SIG-M5 (cell line): ENCODE data around the gene ASTN1.

Experiments used
- DNase-seq: peaks from one replicate; lab custom pipeline; 2025; lab: John Stamatoyannopoulos, UW

ASTN1 gene

DNA sequence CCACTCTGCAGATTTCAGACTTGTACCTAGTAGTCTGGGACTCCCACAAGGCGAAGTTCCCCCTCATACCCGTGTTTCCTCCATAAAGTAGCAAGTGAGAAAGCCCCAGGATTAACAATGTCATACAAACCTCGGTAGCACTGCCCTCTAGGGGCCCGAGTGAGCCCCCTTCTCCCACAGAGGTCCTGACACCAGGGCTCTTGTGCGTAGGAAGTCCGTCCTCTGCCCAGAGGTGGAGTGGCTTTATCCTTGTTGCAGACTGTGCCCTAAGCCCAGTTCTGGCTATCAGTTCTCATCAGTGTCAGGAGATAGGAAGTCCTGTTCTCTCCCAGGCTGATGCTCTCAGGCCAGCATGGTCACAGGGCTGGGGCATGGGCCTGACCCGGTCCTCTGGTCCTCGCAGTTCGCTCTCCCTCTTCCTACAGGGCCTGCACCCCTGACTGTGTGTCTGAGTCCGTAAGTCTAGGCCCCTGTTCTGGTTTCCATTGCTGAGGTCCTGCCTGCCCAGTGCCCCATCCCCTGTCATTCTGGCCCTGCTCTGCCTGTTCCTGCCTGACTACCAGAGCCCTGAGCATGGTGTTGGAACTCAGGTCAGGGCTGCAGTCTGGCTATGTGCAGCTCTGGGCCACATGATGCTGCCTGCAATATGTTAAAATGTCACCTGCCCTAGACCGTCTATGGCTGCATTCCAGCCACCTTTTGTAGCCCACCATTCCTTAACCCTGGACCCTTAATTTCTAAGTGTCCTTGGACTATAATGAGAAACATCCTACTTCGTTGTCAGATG lies 285.6 kb downstream of the ASTN1 start:
- DNase-seq: no peak

DNA sequence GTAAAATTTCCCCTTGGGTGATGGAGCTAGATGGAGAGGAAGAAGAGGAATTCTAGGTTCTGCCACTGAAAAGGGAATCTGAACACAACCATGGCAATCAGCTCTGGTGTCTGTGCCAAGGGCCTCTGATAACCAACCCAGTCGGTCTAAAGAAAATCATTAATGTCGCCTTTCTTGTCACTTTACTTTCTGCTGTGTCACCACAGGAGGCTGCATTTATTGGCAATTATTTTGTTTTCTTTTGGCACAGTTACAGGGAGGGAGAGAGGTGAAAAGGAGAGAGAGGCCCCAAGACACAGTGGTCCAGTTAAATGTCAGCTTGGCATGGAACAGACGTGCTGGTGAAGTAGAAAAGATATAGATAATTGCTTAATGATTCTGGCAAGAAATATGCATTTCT lies 287.0 kb downstream of the ASTN1 start:
- DNase-seq: no peak

DNA sequence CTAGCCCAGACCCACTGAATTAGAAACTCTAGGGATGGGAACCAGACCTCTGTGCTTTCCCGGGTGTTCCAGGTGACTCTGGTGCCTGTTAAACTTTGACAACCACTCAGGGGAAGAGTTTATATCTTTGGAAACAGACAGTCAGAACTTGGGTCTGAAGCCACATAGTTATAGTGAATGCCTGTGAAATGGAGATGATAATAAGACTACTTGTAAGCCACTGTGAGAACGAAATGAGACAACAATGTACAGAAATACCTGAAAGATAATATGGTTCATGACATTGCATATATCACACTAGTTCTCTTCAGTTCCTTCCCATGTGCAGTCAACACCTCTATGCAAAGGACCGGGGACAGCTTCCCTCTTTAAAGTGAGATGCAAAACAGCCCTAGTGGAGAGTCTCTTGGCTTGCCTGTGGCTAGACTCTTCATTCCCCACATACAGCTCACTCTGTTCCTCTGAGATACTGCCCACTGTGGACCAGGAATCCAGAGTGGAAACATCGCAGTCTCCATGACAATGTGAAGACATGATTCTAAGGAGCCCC lies 287.5 kb downstream of the ASTN1 start:
- DNase-seq: no peak

DNA sequence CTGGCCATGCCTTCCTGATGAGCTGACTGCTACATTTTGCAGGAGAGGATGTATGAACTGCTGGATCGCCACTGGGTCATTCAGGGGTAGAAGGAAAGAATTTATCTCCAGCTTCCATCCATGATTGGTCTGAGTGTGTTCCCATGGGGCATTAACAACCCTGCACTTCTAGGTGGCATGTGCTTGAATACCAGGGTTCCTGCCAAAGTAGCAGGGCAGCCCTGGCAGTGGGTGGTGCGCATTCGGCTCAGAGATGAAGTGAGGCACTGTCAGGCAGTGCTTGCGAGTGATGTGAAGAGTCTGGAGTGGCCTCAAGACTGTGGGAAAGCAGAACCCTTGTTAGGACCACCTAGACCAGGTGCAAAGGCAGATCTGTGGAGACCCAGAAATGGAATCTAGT lies 294.9 kb downstream of the ASTN1 start:
- DNase-seq: no peak

DNA sequence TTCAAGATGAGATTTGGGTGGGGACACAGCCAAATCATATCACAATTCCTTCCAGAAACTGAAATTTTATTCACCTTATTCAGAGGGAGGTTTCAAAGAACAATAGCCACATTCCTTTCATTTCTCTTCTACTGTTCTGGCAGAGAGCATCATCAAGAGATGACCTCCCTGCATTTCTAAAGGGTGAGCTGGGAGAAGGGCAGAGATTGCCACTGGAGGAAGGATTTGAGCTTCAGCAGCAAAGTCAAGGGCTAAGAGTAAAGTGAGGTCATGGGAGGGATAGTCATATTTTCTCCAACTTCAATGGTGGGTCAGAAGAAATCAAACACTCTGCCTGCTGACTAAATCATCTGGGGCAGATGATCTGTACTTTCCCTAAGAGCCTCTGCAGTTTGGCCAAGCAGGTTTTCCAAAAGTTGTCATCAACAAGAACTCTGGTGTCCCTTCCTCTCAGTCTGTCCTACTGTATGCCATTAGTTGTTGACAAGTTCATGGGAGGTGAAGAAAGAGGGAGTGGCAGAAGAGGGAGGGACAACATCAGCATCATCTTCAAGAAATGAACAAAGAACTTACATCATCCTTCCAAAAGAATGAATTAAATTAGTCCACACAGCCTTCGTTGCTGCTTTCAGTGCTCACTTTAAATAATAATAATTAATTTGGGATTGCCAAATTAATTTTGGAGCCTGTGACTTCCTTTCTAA lies 298.3 kb downstream of the ASTN1 start:
- DNase-seq: no peak

DNA sequence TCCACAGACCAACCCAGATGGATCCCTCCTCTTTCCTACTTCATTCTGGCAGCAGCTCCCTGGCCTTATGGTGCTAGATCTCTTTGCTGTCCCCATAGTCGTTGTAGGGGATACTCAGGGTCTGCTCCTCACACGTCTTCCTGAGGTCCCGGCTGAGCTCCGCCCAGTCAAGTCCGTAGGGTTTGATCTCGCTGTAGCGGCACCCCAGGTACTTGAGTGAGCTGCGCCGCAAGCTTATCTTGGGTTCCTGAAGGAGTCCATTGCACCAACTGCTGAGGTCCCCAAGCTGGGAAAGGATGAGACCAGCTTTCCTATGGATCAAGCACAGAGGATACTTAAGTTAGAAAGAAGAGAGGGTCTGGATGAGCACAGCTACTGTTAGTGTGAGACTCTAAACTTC lies 300.3 kb downstream of the ASTN1 start:
- no peak for DNase-seq

DNA sequence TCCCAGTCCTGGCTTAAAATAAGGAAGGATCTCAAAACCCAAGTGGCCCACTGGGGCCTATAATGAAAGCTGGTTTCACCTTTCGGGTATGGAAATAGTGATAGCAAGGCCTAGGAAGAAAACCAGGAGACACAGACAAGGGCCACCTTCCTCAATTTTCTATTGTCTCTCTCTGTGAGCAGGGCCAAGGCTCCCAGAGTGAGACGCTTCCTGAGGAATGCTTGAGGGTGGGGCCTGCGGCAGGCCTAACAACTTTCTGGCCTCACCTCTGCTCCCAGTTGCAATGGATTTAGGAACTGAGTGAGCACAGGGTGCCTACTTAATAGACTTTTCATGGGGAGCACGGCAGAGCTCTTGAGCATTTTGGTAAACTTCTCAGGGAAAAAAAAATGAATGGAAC lies 300.9 kb downstream of the ASTN1 start:
- DNase-seq: no peak

DNA sequence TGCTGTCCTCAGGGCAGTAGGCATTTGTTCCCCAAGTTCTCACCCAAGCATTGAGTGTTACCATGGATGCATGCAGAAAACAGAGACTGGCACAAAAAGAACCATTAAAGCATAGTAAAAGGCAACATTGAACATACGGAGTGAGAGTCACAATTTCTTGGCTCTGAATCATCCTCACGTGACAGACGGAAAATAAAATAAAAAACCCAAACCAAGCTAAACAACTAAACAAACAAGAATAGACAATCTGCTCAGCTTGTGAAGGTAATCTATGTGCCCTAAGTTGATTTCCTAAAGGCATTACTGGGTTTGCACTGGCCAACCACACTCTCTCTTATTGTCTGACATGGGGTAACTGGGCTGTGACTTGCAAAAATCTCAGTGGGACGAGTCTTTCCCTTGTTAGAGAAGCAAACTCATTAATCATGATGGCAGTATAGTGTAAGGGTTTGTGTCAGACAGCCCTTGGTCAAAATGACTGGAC lies 306.0 kb downstream of the ASTN1 start:
- no peak for DNase-seq

DNA sequence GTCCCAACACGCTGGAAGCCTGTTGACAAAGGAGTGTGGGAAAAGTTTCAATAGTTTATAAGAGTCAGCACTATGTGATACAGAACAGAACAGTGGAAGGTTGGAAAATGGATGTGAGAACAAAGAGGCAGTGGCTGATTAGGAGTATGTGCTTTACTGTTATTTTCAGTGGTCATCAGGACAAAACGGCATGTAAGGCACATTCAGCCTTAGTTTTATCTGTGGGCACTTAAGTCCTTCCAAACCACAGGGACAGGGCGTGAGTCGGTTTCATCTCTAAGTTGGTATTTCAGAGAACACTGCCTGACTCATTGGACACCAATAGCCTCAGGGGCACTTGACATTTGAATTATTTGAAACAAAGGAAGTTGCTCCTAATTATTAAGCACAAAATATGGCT lies 306.9 kb downstream of the ASTN1 start:
- DNase-seq: no peak

DNA sequence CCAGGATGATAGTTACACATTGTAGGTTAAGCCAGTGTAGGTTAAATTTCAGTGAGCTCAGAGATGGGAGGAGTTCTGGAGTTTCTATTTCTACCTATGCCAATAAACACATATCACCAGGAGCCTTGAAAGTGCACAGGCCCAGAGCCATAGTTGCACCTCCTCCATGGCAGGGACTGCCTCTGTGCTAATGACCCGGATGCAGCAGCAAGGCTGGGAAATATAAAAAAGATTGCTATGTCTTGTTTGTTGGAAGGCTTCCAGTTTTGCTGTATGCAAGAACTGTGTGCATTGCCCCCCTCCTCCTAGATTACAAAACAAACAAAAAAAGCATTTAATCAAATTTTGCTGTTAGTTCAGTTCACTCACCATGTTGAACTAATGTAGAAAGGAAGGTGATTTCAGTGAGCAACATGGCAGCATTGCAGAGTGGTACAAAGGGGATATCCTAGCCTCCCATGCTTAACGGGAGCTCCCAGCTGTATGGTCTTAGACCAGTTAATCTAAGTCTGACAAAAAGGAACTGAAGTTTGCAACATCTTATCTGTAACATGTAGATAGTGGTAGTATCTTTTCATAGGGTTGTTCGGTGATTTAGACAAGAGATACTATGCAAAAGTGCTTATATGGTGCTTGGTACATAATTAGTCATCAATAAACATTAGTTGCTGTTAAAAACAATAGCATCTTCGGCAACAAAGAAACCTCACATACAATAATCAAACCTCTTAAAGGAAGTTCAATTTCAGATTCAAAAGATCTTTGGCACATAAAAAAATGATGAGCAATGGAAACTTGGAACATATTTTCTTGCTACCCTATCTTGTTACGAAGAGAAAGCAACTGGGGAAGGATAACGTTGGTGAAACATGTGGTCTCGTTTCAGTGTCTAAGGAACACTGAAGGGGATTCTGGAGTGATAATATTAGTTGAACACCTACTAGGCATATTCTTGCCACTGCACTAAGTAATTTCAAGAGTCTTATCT lies 309.5 kb downstream of the ASTN1 start:
- DNase-seq: no peak

DNA sequence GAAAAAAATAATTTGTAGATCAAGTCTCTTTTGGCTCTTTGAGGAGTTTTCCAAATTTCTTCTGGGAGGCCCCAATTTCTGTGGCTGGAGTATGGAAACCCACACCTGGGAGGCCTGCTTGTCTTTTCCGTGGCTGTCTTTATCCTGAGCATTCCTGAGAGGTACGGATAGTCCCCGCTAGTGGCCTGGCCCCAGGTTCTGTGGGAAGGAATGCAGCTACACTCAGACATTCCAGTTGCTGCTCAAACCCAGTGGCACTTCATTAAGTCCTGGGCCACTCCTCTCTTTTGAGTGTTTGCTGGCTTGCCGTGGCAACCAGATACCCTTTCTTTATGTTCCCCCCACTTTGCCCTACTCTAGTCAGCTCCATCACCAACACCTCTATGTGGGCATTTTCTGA lies 310.4 kb downstream of the ASTN1 start:
- no peak for DNase-seq

DNA sequence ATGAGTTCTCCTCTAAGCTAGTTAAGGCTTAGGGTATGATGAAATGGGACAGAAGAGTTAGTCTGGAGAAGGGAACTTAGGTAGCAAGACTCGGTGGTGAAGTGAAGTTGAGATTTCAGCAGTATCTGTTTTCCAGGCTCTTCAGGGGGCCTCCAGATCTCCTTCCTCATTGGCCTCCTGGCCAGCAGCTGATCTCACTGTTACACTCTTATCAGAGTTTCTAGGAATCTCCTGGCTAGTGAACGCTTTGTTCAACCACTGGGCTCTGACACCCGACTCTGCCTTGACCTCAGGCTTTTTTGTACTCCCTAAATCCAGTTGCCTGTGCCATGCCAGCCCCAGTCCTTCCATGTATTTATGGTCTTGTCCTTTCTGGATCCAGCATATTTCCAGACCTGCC lies 311.0 kb downstream of the ASTN1 start:
- DNase-seq: no peak

DNA sequence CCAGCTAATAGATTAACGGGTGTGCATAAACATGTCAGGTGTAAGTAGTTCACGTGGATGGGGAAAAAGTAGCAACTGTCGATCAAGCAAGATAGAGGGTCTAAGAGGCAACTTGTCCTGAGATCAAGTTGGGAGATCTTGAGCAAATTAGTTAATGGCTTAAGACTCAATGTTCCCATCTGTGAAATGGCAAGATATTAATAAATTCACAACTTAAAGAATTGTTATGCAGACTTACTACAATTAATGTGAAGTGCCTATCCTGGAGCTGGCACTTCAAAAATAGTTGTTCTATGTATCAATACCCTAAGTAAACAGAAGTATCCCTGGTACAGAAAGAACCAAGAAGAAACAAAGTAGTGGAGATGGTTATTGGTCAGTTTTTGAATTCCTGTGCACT lies 312.4 kb downstream of the ASTN1 start:
- DNase-seq: no peak

DNA sequence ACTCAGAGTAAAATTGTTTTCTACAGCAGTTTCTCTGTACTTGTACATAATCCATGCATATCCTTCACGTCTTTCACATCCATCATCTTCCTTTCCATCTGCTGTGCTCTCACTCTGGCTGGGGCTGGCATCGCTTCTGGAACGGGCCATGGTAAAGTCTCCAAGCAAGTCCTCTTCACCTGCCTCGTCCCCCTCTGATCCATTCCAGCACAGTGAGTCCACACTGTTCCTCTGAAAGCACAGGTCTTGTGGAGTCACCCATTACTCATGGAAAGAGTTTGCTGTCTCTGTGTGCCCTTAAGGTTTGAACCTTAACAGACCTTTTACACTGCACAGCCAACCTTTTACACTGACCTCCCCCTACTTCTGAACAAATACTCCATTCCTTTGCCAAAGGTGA lies 313.6 kb downstream of the ASTN1 start:
- DNase-seq: no peak

DNA sequence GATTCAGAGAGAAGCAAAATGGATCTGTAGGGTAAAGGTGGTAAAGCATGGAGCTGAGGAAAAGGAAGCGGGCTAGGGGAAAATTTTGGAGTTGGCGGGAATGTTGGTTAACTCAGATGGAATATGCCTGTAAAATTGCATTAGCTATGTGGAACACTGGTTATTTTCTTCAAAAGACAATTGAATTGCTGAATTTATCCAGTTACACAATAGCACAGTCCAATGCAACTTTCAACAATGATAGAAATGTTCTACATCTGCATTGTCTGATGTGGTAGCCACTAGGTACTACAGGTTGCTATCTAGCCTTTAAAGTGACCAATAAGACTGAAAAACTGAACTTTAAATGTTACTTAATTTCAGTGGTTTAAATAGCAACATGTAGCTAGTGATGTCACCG lies 315.2 kb downstream of the ASTN1 start:
- DNase-seq: no peak

DNA sequence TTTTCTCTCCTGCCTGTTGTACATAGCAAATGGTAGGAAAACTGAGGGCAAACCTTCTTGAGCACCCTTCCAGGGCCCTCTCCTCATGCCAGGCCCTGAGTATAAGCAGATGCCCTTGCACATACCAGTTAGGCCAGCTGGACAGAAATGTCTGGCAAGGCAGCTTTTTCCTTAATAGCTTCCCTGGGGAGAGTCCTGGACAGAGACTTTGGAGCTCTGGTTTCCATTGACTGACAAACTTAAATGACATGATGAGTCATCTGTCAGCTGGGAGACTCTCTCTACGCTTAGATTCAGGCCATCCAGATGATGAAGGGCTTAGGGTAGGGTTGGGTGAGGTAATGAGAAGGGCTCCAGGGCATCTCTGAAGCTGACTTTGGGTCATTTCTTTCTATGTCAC lies 317.5 kb downstream of the ASTN1 start:
- no peak for DNase-seq

DNA sequence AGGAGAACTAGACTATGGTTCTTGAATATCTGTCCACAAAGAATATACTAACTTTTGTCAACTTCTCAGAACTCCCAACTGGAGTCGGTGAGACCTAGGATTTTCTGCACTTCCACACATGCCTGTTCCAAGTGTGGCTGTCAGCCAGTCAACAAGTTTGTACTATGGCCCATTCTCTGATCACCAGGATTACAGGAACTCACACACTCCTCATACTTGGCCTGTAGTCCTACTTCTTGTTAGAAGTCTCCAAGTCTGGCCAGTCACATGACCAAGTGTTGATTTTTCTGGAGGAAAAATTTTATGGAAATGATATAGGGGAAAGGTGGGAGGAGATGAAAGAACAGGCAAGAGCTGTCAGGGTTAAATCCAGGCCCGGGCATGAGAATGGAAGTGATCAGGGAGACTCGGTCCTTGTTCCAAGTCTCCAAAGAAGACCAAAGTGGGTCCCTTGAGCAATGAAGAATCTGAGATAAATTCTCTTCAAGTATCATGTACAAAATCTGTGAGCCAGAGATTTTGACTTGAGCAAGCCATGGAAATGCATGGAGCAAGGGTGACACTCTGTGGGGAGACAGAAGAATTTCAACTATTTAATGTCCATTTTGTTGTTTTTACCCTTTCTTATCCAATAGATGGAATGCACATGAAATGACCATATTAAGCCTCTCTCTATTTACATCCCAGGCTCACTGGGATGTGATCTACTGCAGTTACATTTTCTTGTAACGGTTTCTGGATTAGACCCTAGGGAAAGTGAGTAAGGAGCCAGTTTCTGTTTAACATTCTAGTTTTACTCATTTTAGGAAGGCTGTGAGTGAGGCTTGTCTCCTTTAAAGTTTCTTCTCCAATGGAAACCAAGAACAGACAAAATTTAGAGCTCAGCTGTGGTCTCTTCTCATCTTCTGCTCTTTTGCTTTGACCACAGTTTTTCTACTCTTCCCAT lies 320.9 kb downstream of the ASTN1 start:
- no peak for DNase-seq

DNA sequence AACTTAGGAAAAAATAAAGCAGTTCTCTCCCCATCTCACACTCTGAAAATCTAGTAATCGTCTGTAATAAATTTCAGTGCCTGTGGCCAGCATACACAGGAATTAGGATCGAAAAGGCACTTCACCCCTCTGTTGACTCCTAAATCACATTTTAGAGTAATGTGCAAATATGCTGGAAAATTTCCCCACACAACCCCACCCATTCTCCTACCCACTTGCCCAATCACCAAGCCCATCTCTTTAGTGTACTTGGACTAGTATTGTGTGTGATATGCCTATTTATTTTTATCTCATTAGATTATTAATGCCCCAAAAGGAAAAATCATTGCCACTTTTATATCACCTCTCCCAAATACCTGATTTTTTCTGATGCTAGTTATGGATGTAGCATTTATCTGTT lies 323.3 kb downstream of the ASTN1 start:
- no peak for DNase-seq

DNA sequence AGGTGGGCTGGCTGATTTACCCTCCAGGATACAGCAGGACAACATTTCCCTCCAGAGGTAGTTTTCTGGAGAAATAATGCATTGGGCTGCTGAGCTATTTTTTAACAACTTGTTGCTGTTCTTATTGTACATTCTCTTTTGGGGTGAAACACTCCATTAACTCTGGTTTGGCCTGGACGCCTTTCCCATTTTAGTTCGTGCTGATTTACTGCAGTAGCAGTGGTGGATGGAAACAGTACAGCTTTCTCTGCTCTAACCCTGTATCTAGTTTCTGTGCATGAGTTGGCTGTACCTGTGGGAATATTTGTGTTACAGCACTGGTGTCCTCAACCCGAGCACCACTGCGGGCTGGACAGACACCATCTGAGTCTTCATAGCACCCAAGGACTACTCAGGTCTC lies 325.3 kb downstream of the ASTN1 start:
- no peak for DNase-seq

DNA sequence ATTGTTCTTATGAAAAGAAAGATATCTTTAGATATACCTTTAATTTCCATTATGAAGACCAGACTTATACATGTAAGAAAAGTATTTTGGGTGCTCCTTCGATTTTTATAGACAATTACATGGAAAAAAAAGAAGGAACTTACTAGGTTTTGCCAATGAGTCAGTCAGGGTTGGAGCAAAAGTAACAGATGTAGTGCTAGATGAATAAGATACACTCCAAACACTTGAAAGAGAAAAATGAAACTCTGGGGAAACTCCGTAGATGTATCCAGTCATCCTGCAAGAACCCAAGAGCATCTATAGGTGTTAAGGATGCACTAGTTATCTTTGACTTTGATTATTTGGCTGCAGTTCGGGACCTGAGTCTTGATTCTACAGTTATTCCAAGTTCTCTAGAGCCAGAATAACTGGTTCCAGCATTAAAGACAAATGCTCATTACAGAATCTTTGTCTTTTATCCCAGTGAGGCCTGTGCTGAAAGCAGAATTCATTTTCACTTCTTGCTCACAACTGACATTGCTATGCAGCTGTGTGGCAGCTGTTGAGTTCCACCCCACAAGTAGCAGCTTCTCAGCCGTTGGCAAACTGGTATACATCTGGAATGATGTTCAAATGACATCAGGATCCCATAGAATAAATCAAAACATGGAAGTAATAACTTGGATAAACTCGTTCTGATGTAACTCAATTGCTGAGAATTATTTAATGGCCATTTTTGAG lies 326.1 kb downstream of the ASTN1 start:
- DNase-seq: no peak
